ENCODE data around the gene BAHCC1. TPM values are rescaled to one million over a fixed set of nuclear protein-coding genes. Genes with fewer than 3 reads are reported as not detected.
A peak's percentile ranks its signal among the peaks of the same experiment; 100 is the strongest.

BAHCC1 gene
- total and polyA plus RNA-seq, 2 donors from 2014 or later = 2.6 to 20.5 TPM

DNA sequence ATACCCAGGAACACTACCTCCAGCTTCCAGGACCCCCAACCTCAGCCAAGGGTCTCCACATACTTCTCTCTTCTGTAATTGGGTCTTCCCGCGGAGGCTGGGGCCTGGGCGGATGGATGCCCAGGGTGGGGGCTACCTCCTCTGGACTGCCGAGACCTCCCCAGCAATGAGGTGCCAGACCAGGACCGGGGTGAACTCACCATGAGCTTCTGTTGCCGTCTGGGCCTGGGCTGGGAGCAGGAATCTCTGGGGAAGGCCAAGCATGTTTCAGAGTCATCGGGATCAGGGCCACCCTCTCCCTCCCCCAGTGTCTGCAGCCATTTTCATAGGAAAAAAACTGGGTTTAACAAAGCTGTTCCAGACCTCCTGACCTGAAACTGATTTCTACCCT, 10.3 kb upstream of the BAHCC1 start:
- H3K36me3 ChIP-seq (ENCODE audit: control insufficient read depth in 2 of 3, insufficient read depth in 3 of 3, low read length in 3 of 3) = no peaks in the 10 kb centered on the region
- H3K27ac ChIP-seq (ENCODE audit: low read depth in 2 of 2, low read length in 2 of 2) = no peak overlapping the region
- no peak overlapping the region for H3K4me3 ChIP-seq (ENCODE audit: low read length in 3 of 3)
- FAIRE-seq = no peak
- H3K4me1 ChIP-seq (ENCODE audit: control insufficient read depth in 2 of 3, insufficient read depth in 2 of 3, low read depth in 1 of 3, low read length in 3 of 3) = peaks cover 0 to 27% (median 22%) of the 10 kb centered on the region in 3 donors
- TF ChIP-seq, protein P1, sequence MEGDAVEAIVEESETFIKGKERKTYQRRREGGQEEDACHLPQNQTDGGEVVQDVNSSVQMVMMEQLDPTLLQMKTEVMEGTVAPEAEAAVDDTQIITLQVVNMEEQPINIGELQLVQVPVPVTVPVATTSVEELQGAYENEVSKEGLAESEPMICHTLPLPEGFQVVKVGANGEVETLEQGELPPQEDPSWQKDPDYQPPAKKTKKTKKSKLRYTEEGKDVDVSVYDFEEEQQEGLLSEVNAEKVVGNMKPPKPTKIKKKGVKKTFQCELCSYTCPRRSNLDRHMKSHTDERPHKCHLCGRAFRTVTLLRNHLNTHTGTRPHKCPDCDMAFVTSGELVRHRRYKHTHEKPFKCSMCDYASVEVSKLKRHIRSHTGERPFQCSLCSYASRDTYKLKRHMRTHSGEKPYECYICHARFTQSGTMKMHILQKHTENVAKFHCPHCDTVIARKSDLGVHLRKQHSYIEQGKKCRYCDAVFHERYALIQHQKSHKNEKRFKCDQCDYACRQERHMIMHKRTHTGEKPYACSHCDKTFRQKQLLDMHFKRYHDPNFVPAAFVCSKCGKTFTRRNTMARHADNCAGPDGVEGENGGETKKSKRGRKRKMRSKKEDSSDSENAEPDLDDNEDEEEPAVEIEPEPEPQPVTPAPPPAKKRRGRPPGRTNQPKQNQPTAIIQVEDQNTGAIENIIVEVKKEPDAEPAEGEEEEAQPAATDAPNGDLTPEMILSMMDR (IDR thresholded peaks at IDR 0.05; ENCODE audit: borderline replicate concordance, extremely low read depth, insufficient read depth) = no peak
- H3K9ac ChIP-seq (ENCODE audit: low read length in 3 of 3) = no peak overlapping the region
- peak in 1 of 5 donors; percentile 50 for DNase-seq
- intact Hi-C loops (cut with DNase I) = no loop called here
- no peaks in the 10 kb centered on the region for H3K27me3 ChIP-seq (ENCODE audit: control insufficient read depth, insufficient read depth, low read length)
- no peaks in the 10 kb centered on the region for H3K9me3 ChIP-seq (ENCODE audit: control insufficient read depth in 2 of 3, insufficient read depth in 1 of 3, low read length in 3 of 3)

GRCh38 chr17:81385320-81386111, 9.7 kb upstream of the BAHCC1 start:
- Histone ChIP-seq H3K4me1 (ENCODE audit: control insufficient read depth in 2 of 3, insufficient read depth in 2 of 3, low read depth in 1 of 3, low read length in 3 of 3) (peaks cover 0 to 31% (median 24%) of the 10 kb centered on the region in 3 donors), H3K36me3 (ENCODE audit: control insufficient read depth in 2 of 3, insufficient read depth in 3 of 3, low read length in 3 of 3) (no peaks in the 10 kb centered on the region), H3K27me3 (ENCODE audit: control insufficient read depth, insufficient read depth, low read length) (no peaks in the 10 kb centered on the region), H3K27ac (ENCODE audit: low read depth in 2 of 2, low read length in 2 of 2) (peak overlapping the region in 1 of 2 donors; percentile 97), H3K9ac (ENCODE audit: low read length in 3 of 3) (peak overlapping the region in 1 of 3 donors; percentile 55), H3K9me3 (ENCODE audit: control insufficient read depth in 2 of 3, insufficient read depth in 1 of 3, low read length in 3 of 3) (no peaks in the 10 kb centered on the region), H3K4me3 (ENCODE audit: low read length in 3 of 3) (peak overlapping the region in 1 of 3 donors; percentile 69)
- no peak for FAIRE-seq
- intact Hi-C loops (cut with DNase I) = no loop called here
- DNase-seq = peak in 4 of 5 donors; percentile 48 to 89 (median 77)
- TF ChIP-seq, protein P1 (IDR thresholded peaks at IDR 0.05; ENCODE audit: borderline replicate concordance, extremely low read depth, insufficient read depth) = no peak

DNA sequence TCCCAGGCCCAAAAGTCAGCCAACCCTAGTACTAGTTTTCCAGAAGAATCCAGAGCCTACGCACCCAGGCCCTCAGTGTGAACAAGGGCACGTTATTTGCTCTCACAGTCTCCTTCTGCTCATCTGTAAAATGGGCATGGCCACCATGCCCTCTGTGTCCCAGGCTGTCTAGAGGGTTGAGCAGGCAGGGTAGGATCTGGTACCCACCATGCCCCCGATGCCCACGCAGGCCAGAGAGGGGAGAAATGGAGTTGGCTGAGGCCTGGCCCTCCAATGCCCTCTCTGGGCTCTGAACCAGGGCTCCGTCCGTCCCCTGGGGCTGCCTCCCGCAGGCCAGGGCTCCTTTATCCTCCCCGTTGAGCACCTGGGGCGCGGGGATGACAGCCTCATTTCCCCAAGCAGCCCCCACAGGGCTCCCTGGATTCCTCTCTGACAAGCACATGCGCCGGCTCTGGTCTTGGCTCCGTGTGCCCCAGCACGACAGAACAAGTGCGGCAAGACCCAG, 9.1 kb upstream of the BAHCC1 start:
- TF ChIP-seq, protein P1 (IDR thresholded peaks at IDR 0.05; ENCODE audit: borderline replicate concordance, extremely low read depth, insufficient read depth) = no peak
- DNase-seq = peak in 2 of 5 donors; percentile 19 to 86
- no peaks in the 10 kb centered on the region for H3K36me3 ChIP-seq (ENCODE audit: control insufficient read depth in 2 of 3, insufficient read depth in 3 of 3, low read length in 3 of 3)
- no peaks in the 10 kb centered on the region for H3K27me3 ChIP-seq (ENCODE audit: control insufficient read depth, insufficient read depth, low read length)
- peaks cover under 1 to 32% (median 26%) of the 10 kb centered on the region in 3 donors for H3K4me1 ChIP-seq (ENCODE audit: control insufficient read depth in 2 of 3, insufficient read depth in 2 of 3, low read depth in 1 of 3, low read length in 3 of 3)
- no peak for FAIRE-seq
- intact Hi-C loops (cut with DNase I) = no loop called here
- H3K4me3 ChIP-seq (ENCODE audit: low read length in 3 of 3) = peak overlapping the region in 1 of 3 donors; percentile 69
- peak overlapping the region in 1 of 3 donors; percentile 55 for H3K9ac ChIP-seq (ENCODE audit: low read length in 3 of 3)
- peak overlapping the region; percentile 94 to 97 for H3K27ac ChIP-seq (ENCODE audit: low read depth in 2 of 2, low read length in 2 of 2)
- no peaks in the 10 kb centered on the region for H3K9me3 ChIP-seq (ENCODE audit: control insufficient read depth in 2 of 3, insufficient read depth in 1 of 3, low read length in 3 of 3)
